LNCAP (cell line): Measurements from ENCODE around the gene CLDN6.

Experiments used
- CTCF ChIP-seq: fragments of 450-650 bp; IDR thresholded peaks from 2 replicates; pipeline ENCODE4 v1.5.1; 2017; ENCODE audit warnings: mild to moderate bottlenecking

The CLDN6 gene

GRCh38 chr16:3000540-3000939 is 17.4 kb downstream of the CLDN6 start:
- TF ChIP-seq CTCF = no peak

- TF ChIP-seq CTCF = no peak
Observed at GRCh38 chr16:2999929-3000328, 18.1 kb downstream of the CLDN6 start.

GRCh38 chr16:2996298-2996697 is 21.7 kb downstream of the CLDN6 start:
- no peak for TF ChIP-seq CTCF

- no peak for TF ChIP-seq CTCF
Observed at GRCh38 chr16:2992383-2993081, 25.5 kb downstream of the CLDN6 start.

GRCh38 chr16:2991566-2992261 is 26.3 kb downstream of the CLDN6 start:
- TF ChIP-seq CTCF = no peak

- no peak for TF ChIP-seq CTCF
Observed at GRCh38 chr16:2990891-2991290, 27.1 kb downstream of the CLDN6 start.

- no peak for TF ChIP-seq CTCF
Observed at GRCh38 chr16:2988590-2989099, 29.3 kb downstream of the CLDN6 start.
